GM23338 (cell line): ENCODE measurements around the gene TOMM6. TPM values are rescaled to one million over a fixed set of nuclear protein-coding genes. Genes with fewer than 3 reads are reported as not detected.

ENCODE experiments used
- ATAC-seq: fragments of 200-7000 bp; cut with Tn5 transposase; 3 replicates; pipeline ENCODE4 v1.9.1; 2020
- DNase-seq: peaks from one replicate; pipeline ENCODE4 v3.0.0-alpha.2; 2015; ENCODE audit warnings: low spot score
- H2AFZ ChIP-seq: fragments of 200-600 bp; sonication (generic); 2 replicates; pipeline ENCODE4 v1.8.0; 2016; ENCODE audit warnings: antibody characterized with exemption, mild to moderate bottlenecking, moderate library complexity
- H3F3A ChIP-seq: fragments of 200-600 bp; sonication (generic); replicated peaks from 2 replicates; pipeline ENCODE4 v1.8.0; 2017; ENCODE audit warnings: antibody characterized with exemption, mixed run types, low read depth
- H3K27ac ChIP-seq: fragments of 200-600 bp; sonication (generic); 2 replicates; pipeline ENCODE4 v1.6.1; 2016; ENCODE audit warnings: low read depth
- H3K27me3 ChIP-seq: fragments of 200-600 bp; sonication (generic); 2 replicates; pipeline ENCODE4 v1.8.0; 2016; ENCODE audit warnings: mild to moderate bottlenecking, mixed run types, moderate library complexity; ENCODE audit not compliant: insufficient read depth
- H3K36me3 ChIP-seq: fragments of 200-600 bp; sonication (generic); 2 replicates; pipeline ENCODE4 v1.8.0; 2016; ENCODE audit warnings: mild to moderate bottlenecking; ENCODE audit not compliant: insufficient read depth
- H3K4me1 ChIP-seq: fragments of 200-600 bp; sonication (generic); 2 replicates; pipeline ENCODE4 v1.8.0; 2016; ENCODE audit warnings: mild to moderate bottlenecking, moderate library complexity; ENCODE audit not compliant: insufficient read depth
- H3K4me2 ChIP-seq: fragments of 200-600 bp; sonication (generic); 2 replicates; pipeline ENCODE4 v1.7.1; 2017; ENCODE audit warnings: mixed run types
- H3K4me3 ChIP-seq: fragments of 200-600 bp; sonication (generic); 2 replicates; pipeline ENCODE4 v1.6.1; 2016; ENCODE audit warnings: mixed run types
- H3K79me2 ChIP-seq: fragments of 200-600 bp; sonication (generic); replicated peaks from 2 replicates; pipeline ENCODE4 v1.8.0; 2017; ENCODE audit warnings: mild to moderate bottlenecking; ENCODE audit not compliant: insufficient read depth
- H3K9me2 ChIP-seq: fragments of 200-600 bp; sonication (generic); 2 replicates; pipeline ENCODE4 v1.8.0; 2017; ENCODE audit not compliant: insufficient read depth
- H4K20me1 ChIP-seq: fragments of 200-600 bp; sonication (generic); replicated peaks from 2 replicates; pipeline ENCODE4 v1.8.0; 2017; ENCODE audit warnings: mild to moderate bottlenecking; ENCODE audit not compliant: insufficient read depth
- H3K27ac Mint-ChIP-seq: 2 replicates; pipeline ENCODE4 v1.8.0; 2020; ENCODE audit warnings: inconsistent platforms, mild to moderate bottlenecking, moderate library complexity, mixed read lengths
- H3K27me3 Mint-ChIP-seq: 3 replicates; pipeline ENCODE4 v1.8.0; 2022; ENCODE audit warnings: low read depth, mild to moderate bottlenecking, moderate library complexity, mixed read lengths, inconsistent platforms; ENCODE audit not compliant: insufficient read depth, poor library complexity
- H3K36me3 Mint-ChIP-seq: 3 replicates; pipeline ENCODE4 v1.8.0; 2021; ENCODE audit warnings: low read depth, mild to moderate bottlenecking, inconsistent platforms, moderate library complexity, mixed read lengths
- H3K4me1 Mint-ChIP-seq: 3 replicates; pipeline ENCODE4 v1.8.0; 2020; ENCODE audit warnings: mild to moderate bottlenecking, inconsistent platforms, mixed read lengths
- H3K4me3 Mint-ChIP-seq: 3 replicates; pipeline ENCODE4 v1.8.0; 2021; ENCODE audit warnings: moderate library complexity, mild to moderate bottlenecking, inconsistent platforms, mixed read lengths
- H3K9me3 Mint-ChIP-seq: 3 replicates; pipeline ENCODE4 v1.8.0; 2020; ENCODE audit warnings: moderate library complexity, mild to moderate bottlenecking, inconsistent platforms, mixed read lengths
- CREB1 ChIP-seq: fragments of 250-450 bp; sonication (Bioruptor Pico); IDR thresholded peaks from 2 replicates; pipeline ENCODE4 v1.5.0; 2020; ENCODE audit warnings: low read depth, mild to moderate bottlenecking, moderate library complexity
- EZH2 ChIP-seq: fragments of 200-600 bp; sonication (generic); IDR thresholded peaks from one replicate; pipeline ENCODE4 v1.8.0; 2017; ENCODE audit warnings: antibody characterized with exemption, mild to moderate bottlenecking, low read depth; ENCODE audit not compliant: unreplicated experiment
- EZH2phosphoT487 ChIP-seq: fragments of 200-600 bp; sonication (generic); IDR thresholded peaks from one replicate; pipeline ENCODE4 v1.8.1; 2018; ENCODE audit warnings: antibody characterized with exemption; ENCODE audit not compliant: unreplicated experiment
- POLR2AphosphoS5 ChIP-seq: IDR thresholded peaks from 2 replicates; pipeline ENCODE4 v1.6.1; 2016; ENCODE audit warnings: antibody characterized with exemption, low read depth
- REST ChIP-seq: IDR thresholded peaks from one replicate; pipeline ENCODE4 v1.6.1; 2018; ENCODE audit warnings: antibody characterized with exemption; ENCODE audit not compliant: unreplicated experiment
- ZNF331 ChIP-seq: fragments of 250-450 bp; sonication (Bioruptor Pico); IDR thresholded peaks from 2 replicates; pipeline ENCODE4 v1.5.0; 2020; ENCODE audit warnings: low read depth, mild to moderate bottlenecking, moderate library complexity
- polyA plus RNA-seq: library from polyadenylated mRNA; unstranded; fragments of >200 nt; fragmentation: Nextera tagmentation; extraction: Ambion mirVana; gene quantifications from 2 replicates; pipeline ENCODE4 v1.2.1, GENCODE V29; 2016
- total RNA-seq: library from RNA; depleted of rRNA; stranded (reverse); fragments of >200 nt; shearing (Covaris generic); gene quantifications from 2 replicates; pipeline ENCODE4 v1.2.3, GENCODE V29; 2014
- TF ChIP-seq, protein P1 (sequence below): fragments of 250-450 bp; sonication (Bioruptor Pico); IDR thresholded peaks from 2 replicates; pipeline ENCODE4 v1.5.0; 2020; ENCODE audit warnings: mild to moderate bottlenecking, moderate library complexity

Gene TOMM6
- total and polyA plus RNA-seq, 2 experiments from 2014 or later = 195 to 372 TPM

GRCh38 chr6:41821266-41821665 is 33.8 kb downstream of the TOMM6 start (continued):
- TF ChIP-seq, protein P1, sequence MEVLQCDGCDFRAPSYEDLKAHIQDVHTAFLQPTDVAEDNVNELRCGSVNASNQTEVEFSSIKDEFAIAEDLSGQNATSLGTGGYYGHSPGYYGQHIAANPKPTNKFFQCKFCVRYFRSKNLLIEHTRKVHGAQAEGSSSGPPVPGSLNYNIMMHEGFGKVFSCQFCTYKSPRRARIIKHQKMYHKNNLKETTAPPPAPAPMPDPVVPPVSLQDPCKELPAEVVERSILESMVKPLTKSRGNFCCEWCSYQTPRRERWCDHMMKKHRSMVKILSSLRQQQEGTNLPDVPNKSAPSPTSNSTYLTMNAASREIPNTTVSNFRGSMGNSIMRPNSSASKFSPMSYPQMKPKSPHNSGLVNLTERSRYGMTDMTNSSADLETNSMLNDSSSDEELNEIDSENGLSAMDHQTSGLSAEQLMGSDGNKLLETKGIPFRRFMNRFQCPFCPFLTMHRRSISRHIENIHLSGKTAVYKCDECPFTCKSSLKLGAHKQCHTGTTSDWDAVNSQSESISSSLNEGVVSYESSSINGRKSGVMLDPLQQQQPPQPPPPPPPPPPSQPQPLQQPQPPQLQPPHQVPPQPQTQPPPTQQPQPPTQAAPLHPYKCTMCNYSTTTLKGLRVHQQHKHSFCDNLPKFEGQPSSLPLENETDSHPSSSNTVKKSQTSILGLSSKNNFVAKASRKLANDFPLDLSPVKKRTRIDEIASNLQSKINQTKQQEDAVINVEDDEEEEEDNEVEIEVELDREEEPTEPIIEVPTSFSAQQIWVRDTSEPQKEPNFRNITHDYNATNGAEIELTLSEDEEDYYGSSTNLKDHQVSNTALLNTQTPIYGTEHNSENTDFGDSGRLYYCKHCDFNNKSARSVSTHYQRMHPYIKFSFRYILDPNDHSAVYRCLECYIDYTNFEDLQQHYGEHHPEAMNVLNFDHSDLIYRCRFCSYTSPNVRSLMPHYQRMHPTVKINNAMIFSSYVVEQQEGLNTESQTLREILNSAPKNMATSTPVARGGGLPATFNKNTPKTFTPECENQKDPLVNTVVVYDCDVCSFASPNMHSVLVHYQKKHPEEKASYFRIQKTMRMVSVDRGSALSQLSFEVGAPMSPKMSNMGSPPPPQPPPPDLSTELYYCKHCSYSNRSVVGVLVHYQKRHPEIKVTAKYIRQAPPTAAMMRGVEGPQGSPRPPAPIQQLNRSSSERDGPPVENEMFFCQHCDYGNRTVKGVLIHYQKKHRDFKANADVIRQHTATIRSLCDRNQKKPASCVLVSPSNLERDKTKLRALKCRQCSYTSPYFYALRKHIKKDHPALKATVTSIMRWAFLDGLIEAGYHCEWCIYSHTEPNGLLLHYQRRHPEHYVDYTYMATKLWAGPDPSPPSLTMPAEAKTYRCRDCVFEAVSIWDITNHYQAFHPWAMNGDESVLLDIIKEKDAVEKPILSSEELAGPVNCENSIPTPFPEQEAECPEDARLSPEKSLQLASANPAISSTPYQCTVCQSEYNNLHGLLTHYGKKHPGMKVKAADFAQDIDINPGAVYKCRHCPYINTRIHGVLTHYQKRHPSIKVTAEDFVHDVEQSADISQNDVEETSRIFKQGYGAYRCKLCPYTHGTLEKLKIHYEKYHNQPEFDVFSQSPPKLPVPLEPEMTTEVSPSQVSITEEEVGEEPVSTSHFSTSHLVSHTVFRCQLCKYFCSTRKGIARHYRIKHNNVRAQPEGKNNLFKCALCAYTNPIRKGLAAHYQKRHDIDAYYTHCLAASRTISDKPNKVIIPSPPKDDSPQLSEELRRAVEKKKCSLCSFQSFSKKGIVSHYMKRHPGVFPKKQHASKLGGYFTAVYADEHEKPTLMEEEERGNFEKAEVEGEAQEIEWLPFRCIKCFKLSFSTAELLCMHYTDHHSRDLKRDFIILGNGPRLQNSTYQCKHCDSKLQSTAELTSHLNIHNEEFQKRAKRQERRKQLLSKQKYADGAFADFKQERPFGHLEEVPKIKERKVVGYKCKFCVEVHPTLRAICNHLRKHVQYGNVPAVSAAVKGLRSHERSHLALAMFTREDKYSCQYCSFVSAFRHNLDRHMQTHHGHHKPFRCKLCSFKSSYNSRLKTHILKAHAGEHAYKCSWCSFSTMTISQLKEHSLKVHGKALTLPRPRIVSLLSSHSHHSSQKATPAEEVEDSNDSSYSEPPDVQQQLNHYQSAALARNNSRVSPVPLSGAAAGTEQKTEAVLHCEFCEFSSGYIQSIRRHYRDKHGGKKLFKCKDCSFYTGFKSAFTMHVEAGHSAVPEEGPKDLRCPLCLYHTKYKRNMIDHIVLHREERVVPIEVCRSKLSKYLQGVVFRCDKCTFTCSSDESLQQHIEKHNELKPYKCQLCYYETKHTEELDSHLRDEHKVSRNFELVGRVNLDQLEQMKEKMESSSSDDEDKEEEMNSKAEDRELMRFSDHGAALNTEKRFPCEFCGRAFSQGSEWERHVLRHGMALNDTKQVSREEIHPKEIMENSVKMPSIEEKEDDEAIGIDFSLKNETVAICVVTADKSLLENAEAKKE = no peak
- TF ChIP-seq POLR2AphosphoS5 (no peak), REST (no peak), EZH2 (no peak), ZNF331 (CRISPR knock-in tag) (no peak), CREB1 (no peak)

DNA sequence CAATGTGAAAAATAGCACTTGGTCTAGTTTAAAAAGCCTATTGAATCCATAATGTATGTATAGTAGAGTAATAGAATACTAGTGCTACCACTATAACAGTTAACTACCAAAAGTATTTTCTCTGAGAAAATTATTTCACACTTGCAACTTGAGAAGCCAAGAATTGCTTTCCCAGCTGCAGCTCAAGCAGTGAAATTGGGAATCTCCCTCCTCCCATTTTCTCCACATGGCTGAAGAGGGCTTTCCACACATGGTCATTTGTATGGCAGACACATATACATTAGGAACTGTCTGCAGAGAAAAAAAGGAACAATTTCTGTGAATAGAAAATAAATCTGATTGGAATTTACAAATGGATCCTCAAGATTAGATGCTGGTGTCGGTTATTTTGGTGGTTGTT is 34.5 kb downstream of the TOMM6 start:
- H3K4me3 Mint-ChIP-seq = no peak overlapping the region
- Histone ChIP-seq H3K27ac (no peak overlapping the region), H2AFZ (no peak overlapping the region), H3K4me2 (no peak overlapping the region), H3F3A (no peaks in the 10 kb centered on the region), H3K79me2 (no peaks in the 10 kb centered on the region), H3K9me2 (no peaks in the 10 kb centered on the region), H3K4me1 (no peaks in the 10 kb centered on the region), H3K4me3 (no peak overlapping the region), H4K20me1 (no peaks in the 10 kb centered on the region; the same call in 1 of the 2 replicates), H3K27me3 (no peaks in the 10 kb centered on the region), H3K36me3 (no peaks in the 10 kb centered on the region)
- H3K36me3 Mint-ChIP-seq = no peaks in the 10 kb centered on the region
- H3K4me1 Mint-ChIP-seq = no peaks in the 10 kb centered on the region; the same call in 2 of the 3 replicates
- DNase-seq (no peak), ATAC-seq (no peak)
- H3K9me3 Mint-ChIP-seq = no peaks in the 10 kb centered on the region
- H3K27ac Mint-ChIP-seq = no peak overlapping the region
- peaks cover 2% of the 10 kb centered on the region for H3K27me3 Mint-ChIP-seq
- TF ChIP-seq, protein P1 = no peak
- no peak for TF ChIP-seq EZH2phosphoT487
